Activated T-cell treated with anti-CD3 and anti-CD28 coated beads, Interleukin-2, amount 50 U/mL, for 72 hours (primary cell): ENCODE data around the gene PSG3. TPM values are rescaled to one million over a fixed set of nuclear protein-coding genes. Genes with fewer than 3 reads are reported as not detected.
"Not testable (repeated sequence)": the region's sequence is repeated elsewhere in the genome, so short reads cannot be mapped to it uniquely, and the experiment has no call there.

Experiments used
- ATAC-seq, 2 donors: fragments of 150-1000 bp; cut with Tn5 transposase; replicated peaks in 1 of 2; 2 replicates each; pipeline ENCODE4 v1.10.0; 2021; ENCODE audit warnings: moderate library complexity in 2 of 2, mild to moderate bottlenecking in 1 of 2
- DNase-seq, 2 donors: peaks; one replicate each; pipeline ENCODE4 v3.0.0; 2021 to 2022; ENCODE audit warnings: mixed read lengths in 1 of 2
- H3K27ac Mint-ChIP-seq: one replicate; pipeline ENCODE4 v1.8.0; 2022; ENCODE audit warnings: mild to moderate bottlenecking, moderate library complexity, mixed read lengths
- H3K27me3 Mint-ChIP-seq: one replicate; pipeline ENCODE4 v1.8.0; 2022; ENCODE audit warnings: low read depth, mixed read lengths
- H3K36me3 Mint-ChIP-seq, 2 donors: one replicate each; pipeline ENCODE4 v1.8.0; 2022; ENCODE audit warnings: mixed read lengths in 2 of 2, mild to moderate bottlenecking in 1 of 2; ENCODE audit not compliant: insufficient read depth in 2 of 2
- H3K4me1 Mint-ChIP-seq: one replicate; pipeline ENCODE4 v1.8.0; 2022; ENCODE audit warnings: low read depth, mixed read lengths
- H3K4me3 Mint-ChIP-seq, 2 donors: one replicate each; pipeline ENCODE4 v1.8.0; 2022; ENCODE audit warnings: mild to moderate bottlenecking in 2 of 2, mixed read lengths in 2 of 2, moderate library complexity in 2 of 2
- H3K9me3 Mint-ChIP-seq, 2 donors: one replicate each; pipeline ENCODE4 v1.8.0; 2022; ENCODE audit warnings: mixed read lengths in 2 of 2
- total RNA-seq, 2 donors: library from RNA; stranded (reverse); gene quantifications; one replicate each; pipeline ENCODE4 v1.2.3, GENCODE V29; 2022

The PSG3 gene
- total RNA-seq = not detected

DNA sequence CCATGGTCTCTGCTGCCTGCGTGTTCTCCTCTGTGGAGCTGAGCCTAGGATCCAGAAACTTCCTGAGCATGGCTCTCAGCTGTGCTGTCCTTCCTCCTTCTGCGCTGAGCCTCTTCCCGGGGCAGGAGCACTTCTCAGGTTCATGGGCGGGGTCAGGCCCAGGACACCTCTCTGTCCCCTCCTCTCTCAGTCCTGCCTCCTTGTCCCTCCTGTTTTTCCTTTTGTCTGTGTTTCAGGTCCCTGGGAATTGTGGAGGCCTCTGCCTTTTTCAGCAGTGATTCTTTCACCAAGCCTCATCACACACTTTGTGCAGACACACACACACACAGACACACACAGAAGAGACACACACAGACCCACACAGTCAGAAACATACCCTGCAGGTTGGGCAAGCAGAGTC is at the start of gene PSG3:
TSS of gene PSG3 (minus strand) at position 101 of the 400 bp plus-strand sequence. CDS start at position 4, 97 bp downstream.
- not testable (repeated sequence) for ATAC-seq, H3K9me3 Mint-ChIP-seq, DNase-seq, H3K27me3 Mint-ChIP-seq, H3K36me3 Mint-ChIP-seq, H3K4me3 Mint-ChIP-seq, H3K4me1 Mint-ChIP-seq, H3K27ac Mint-ChIP-seq

DNA sequence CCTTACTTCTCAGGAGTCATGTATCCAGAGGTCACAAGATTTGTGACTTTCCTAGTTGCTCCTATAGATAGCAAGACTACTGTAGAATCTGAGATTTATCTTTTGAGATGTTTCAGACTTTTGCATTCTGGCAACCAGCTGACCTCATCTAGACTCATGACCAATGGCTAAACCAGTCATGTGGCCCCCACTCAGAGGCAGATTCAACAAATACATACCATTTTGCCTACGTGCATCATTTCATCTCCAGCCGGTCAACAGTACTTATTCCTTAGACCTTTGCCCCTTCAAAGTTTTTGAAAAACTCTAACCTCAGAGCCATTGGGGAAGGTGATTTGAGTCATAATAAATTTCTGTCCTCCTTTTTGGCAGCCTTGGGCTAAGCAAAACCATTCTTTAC is 48.5 kb upstream of the PSG3 start:
- not testable (repeated sequence) for H3K36me3 Mint-ChIP-seq, H3K27me3 Mint-ChIP-seq, H3K4me1 Mint-ChIP-seq, ATAC-seq, H3K27ac Mint-ChIP-seq, DNase-seq, H3K4me3 Mint-ChIP-seq
- H3K9me3 Mint-ChIP-seq = peaks cover 4 to 11% of the 10 kb centered on the region in 2 donors

DNA sequence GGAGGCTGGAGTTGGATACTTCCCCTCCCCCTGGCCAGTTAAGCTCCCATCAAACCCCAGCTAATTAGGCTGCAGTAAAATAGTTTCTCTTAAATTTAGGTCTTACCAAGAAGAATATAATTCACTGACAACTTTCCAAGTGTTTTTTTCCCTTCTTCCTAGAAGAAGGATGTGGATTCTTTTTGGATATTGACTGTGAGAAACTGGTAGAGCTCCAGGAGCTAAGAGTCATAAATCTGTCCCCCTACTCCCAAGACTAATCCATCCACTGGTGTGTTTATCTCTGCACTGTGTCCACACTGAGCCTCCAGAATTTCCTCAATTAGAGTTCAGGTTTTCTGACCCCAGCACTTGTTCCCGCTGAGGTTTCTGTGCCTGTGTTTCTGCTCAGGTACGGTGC is 47.5 kb upstream of the PSG3 start:
- not testable (repeated sequence) for DNase-seq, H3K36me3 Mint-ChIP-seq, H3K4me1 Mint-ChIP-seq, H3K27ac Mint-ChIP-seq, ATAC-seq, H3K27me3 Mint-ChIP-seq, H3K9me3 Mint-ChIP-seq, H3K4me3 Mint-ChIP-seq

DNA sequence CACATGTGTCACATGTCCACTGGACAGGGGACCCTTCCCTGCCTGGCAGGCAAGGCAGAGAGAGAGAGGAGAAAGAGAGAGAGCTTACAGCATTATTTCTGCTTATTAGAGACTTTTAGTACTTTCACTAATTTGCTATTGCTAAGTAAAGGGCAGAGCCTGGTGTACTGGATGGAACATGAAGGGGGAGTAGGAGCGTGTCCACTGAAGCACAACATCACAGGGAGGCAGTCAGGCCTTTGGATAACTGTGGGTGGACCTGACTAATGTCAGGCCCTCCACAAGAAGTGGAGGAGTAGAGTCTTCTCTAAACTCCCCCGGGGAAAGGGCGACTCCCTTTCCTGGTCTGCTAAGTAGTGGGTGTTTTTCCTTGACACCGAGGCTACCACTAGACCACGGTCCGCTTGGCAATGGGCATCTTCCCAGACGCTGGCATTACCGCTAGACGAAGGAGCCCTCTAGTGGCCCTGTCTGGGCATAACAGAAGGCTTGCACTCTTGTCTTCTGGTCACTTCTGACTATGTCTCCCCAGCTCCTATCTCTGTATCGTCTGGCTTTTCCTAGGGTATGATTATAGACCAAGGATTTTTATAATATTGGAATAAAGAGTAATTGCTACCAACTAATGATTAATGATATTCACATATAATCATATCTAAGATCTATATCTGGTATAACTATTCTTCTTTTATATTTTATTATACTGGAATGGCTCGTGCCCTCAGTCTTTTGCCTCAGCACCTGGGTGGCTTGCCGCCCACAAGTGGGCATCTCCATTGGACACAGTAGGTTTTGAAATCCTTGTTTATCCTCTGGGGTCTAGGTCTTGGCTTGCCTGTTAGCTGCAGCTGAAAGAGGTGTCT is 36.7 kb upstream of the PSG3 start:
- not testable (repeated sequence) for H3K4me1 Mint-ChIP-seq, H3K36me3 Mint-ChIP-seq, H3K9me3 Mint-ChIP-seq, H3K4me3 Mint-ChIP-seq, ATAC-seq, H3K27ac Mint-ChIP-seq
- H3K27me3 Mint-ChIP-seq = peaks cover 36% of the 10 kb centered on the region
- peak; percentile 40 to 43 for DNase-seq

DNA sequence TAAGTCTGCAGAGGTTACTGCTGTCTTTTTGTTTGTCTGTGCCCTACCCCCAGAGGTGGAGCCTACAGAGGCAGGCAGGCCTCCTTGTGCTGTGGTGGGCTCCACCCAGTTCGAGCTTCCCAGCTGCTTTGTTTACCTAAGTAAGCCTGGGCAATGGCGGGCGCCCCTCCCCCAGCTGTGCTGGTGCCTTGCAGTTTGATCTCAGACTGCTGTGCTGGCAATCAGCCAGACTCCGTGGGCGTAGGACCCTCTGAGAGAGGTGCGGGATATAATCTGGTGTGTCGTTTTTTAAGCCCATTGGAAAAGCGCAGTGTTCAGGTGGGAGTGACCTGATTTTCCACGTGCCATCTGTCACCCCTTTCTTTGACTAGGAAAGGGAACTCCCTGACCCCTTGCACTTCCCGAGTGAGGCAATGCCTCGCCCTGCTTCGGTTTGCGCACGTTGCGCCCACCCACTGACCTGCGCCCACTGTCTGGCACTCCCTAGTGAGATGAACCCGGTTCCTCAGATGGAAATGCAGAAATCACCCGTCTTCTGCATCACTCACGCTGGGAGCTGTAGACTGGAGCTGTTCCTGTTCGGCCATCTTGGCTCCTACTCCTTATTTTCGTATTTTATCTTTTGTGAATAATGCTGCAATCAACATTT is 34.4 kb upstream of the PSG3 start:
- H3K9me3 Mint-ChIP-seq, H3K4me3 Mint-ChIP-seq, H3K27ac Mint-ChIP-seq, H3K36me3 Mint-ChIP-seq, H3K4me1 Mint-ChIP-seq, ATAC-seq, DNase-seq: not testable (repeated sequence)
- H3K27me3 Mint-ChIP-seq = peaks cover 23% of the 10 kb centered on the region

DNA sequence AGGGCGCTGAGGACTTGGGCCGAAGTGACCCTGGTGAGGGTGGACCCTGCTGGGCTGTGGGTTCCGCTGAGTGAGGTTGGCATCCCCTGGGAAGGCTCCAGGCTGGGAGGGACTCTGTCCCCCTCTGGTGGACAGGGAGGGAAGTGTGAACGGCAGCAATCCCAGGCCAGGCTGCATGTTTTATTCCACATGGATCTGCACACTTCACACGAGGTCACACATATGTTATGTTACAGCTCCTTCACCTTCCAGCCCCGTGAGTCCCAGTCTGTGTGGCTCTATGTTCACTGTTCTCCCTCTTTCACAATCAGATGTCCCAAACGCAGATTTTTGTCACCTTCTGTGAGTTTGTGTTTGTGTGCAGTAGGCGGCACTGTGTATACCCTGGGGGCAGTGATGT is 27.0 kb upstream of the PSG3 start:
- not testable (repeated sequence) for H3K4me1 Mint-ChIP-seq, H3K36me3 Mint-ChIP-seq, H3K4me3 Mint-ChIP-seq, H3K9me3 Mint-ChIP-seq, DNase-seq, H3K27ac Mint-ChIP-seq, ATAC-seq
- H3K27me3 Mint-ChIP-seq = peaks cover 11% of the 10 kb centered on the region

DNA sequence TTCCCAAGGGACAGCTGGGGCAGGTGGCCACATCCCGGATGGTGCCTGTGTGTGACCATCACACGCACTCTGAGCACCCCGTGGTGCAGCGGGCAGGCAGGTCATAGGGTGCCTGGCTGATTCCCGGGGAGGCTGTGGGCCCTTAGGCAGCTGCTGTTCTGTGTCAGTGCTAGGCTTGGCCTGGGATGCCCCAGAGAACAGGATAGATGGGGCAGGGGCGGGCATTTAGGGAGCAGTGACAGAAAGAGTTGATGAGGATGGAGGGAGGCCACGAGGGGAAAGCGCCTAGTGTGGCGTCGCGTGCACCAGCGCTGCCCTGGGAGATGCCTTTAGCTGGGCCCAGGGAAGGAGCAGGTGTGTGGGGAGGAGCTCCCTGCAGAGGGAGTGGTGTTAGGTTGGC is 26.6 kb upstream of the PSG3 start:
- H3K27me3 Mint-ChIP-seq = peaks cover 11% of the 10 kb centered on the region
- not testable (repeated sequence) for DNase-seq, ATAC-seq, H3K4me3 Mint-ChIP-seq, H3K36me3 Mint-ChIP-seq, H3K4me1 Mint-ChIP-seq, H3K27ac Mint-ChIP-seq, H3K9me3 Mint-ChIP-seq

DNA sequence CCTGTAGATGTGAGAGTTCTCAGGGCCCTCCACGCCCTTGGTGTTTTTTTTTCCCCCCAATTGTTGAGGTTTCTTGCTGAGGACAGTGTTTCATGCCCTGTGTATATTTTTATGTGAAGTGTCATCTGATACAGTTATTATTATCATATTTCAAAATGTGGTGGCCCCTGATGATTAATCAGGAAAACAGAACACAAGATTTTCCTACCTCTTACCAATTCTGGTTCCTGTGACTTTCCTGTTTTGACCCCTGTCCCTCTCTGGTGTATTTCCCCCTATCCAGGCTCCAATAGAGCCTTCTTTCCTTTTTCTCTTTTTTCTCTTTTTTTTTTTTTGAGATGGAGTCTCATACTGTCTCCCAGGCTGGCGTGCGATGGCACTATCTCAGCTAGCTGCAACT is 24.6 kb upstream of the PSG3 start:
- no peak for ATAC-seq
- peaks cover 11% of the 10 kb centered on the region for H3K27me3 Mint-ChIP-seq
- H3K27ac Mint-ChIP-seq = no peak overlapping the region
- peaks cover 0 to 2% of the 10 kb centered on the region in 2 donors for H3K9me3 Mint-ChIP-seq
- DNase-seq = no peak
- no peak overlapping the region for H3K4me3 Mint-ChIP-seq
- no peaks in the 10 kb centered on the region for H3K4me1 Mint-ChIP-seq
- H3K36me3 Mint-ChIP-seq = no peaks in the 10 kb centered on the region

DNA sequence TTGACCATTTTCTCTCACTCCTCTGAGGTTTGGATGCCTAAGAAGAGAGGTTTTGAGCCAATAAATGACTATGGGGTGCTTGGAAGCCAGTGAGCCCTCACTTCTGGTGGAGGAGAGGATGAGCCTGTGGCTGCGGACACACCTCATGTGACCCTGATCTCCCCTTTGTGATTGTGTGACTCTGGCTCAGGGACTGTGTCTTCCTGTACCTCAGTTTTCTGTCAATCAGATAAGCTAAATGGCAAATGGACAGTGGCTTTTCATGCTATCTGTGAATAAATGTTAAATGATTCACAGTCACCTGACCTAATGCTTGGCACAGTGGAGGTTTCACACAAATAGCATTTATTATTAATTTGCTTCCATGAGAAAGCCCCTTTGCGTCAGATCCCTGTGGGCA is 22.5 kb upstream of the PSG3 start:
- H3K4me3 Mint-ChIP-seq = no peak overlapping the region
- H3K4me1 Mint-ChIP-seq = no peaks in the 10 kb centered on the region
- no peak for ATAC-seq
- H3K36me3 Mint-ChIP-seq = no peaks in the 10 kb centered on the region
- H3K27ac Mint-ChIP-seq = no peak overlapping the region
- peaks cover 16% of the 10 kb centered on the region for H3K27me3 Mint-ChIP-seq
- H3K9me3 Mint-ChIP-seq = no peaks in the 10 kb centered on the region
- DNase-seq = no peak

DNA sequence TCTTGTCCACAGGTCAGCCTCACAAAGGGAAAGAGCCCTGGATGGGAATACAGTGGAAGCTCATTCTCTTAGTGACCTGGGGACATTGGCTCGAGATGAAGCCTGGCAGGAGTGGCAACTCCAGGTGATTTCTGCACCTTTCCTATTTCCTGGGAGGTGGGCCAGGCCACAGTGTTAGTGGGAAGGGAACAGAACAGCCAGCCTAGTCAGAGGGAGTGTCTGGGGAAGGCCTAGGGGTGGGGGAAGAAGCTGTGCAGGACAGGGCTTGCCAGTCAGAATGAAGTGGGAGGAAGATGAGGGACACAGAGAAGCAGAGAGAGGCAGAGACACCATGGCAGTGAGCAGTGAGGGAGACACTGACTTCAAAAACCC is 21.6 kb upstream of the PSG3 start:
- H3K4me1 Mint-ChIP-seq, DNase-seq, H3K9me3 Mint-ChIP-seq, H3K4me3 Mint-ChIP-seq, H3K36me3 Mint-ChIP-seq, H3K27ac Mint-ChIP-seq, ATAC-seq: not testable (repeated sequence)
- H3K27me3 Mint-ChIP-seq = peaks cover 16% of the 10 kb centered on the region

DNA sequence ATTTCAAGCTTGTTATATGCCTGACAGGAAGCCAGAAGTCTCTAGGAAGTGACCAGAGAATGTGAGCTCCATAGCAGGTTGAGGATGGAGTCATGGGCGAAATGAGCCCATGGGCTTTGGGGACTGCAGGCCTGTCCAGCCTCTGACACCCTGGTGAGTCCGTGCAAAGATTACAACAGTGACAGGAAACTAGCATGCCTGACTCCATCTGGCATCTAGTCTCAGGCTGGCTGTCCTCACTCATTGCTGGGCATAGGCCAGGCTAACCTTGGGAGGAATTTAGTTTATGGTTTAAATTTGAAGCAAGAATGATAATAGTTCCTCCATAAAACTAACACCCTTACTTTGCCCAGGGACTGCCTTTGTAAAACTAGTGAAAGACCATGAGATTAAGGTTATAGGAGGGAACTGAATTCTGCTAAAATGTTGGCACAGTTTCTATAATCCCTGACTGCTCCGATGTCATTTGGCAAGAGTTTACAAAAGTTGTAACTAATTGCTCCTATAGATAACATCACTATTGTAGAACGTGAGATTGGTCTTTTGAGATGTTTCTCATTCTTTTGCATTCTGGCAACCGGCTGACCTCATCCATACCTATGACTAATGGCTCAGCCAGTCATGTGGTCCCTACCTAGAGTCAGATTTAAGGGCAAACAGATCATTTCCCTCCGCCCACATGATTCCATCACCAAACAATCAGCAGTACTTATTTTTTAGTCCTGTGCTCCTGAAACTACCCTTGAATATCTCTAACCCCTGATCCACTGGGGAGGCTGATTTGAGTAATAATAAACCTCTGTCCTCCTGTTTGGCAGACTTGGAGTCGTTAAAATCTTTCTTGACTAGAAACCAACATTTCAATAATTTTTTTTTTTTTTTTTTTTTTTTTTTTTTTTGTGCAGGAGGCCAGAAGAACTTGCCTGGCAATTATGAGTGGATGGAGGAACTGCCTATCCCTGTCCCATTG is 21.0 kb upstream of the PSG3 start:
- not testable (repeated sequence) for H3K36me3 Mint-ChIP-seq, H3K4me3 Mint-ChIP-seq, ATAC-seq, H3K4me1 Mint-ChIP-seq, H3K27ac Mint-ChIP-seq, H3K9me3 Mint-ChIP-seq
- DNase-seq = peak; percentile 32 to 54
- H3K27me3 Mint-ChIP-seq = peaks cover 14% of the 10 kb centered on the region

DNA sequence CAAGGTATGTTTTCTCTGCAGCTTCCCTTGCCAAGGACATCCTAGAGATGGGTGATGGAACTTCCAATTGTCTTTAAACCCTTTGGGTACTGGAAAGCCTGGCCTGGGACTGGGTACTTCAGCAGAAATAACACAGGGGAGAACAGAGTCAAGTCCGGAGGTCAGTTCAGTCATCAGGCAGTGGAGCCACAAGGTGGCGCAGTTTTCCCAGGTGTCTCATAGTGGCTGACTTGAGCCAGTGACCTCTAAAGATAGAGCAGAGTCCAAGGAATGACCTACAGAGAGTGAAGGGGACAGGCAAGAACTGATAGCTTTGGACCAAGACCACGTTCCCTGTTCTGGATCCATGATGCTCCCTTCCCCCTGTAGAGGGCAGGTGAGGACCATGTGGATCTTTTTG is 18.4 kb upstream of the PSG3 start:
- not testable (repeated sequence) for ATAC-seq, H3K4me1 Mint-ChIP-seq, H3K9me3 Mint-ChIP-seq, H3K4me3 Mint-ChIP-seq, H3K36me3 Mint-ChIP-seq, H3K27ac Mint-ChIP-seq
- DNase-seq = peak in 1 of 2 donors; percentile 18
- peaks cover 18% of the 10 kb centered on the region for H3K27me3 Mint-ChIP-seq

DNA sequence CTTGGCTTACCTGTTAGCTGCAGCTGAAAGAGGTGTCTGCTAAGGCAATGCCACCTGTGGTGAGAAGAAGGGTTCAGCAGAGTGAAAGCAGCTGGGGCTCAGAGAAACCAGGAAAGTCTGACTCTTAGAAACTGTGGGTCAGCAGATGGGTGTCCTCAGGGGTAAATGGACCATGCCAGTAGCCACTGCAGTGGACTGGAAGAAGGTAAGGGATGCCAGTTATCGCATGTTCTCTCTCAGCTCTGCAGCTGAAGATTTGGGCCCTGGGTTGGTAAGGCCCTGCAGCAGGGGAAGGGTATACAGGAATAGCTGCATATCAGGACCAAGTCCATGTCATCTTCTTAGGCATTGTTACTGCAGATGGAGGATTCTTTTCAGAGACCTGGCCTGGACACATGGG is 12.0 kb upstream of the PSG3 start:
- H3K4me3 Mint-ChIP-seq, H3K27ac Mint-ChIP-seq, H3K4me1 Mint-ChIP-seq, DNase-seq, H3K9me3 Mint-ChIP-seq, H3K36me3 Mint-ChIP-seq, ATAC-seq: not testable (repeated sequence)
- H3K27me3 Mint-ChIP-seq = peaks cover 27% of the 10 kb centered on the region
